SK-N-SH (cell line): ENCODE results near the gene CEACAM19.

Source experiments
- CHD2 ChIP-seq: fragments of 150-350 bp; IDR thresholded peaks from 2 replicates; pipeline ENCODE4 v1.6.1; 2018; ENCODE audit warnings: low read length; ENCODE audit not compliant: partially characterized antibody
- CTCF ChIP-seq: fragments of 200-600 bp; sonication (generic); IDR thresholded peaks from 2 replicates; pipeline ENCODE4 v1.6.1; 2017; ENCODE audit warnings: antibody characterized with exemption, mild to moderate bottlenecking, moderate library complexity
- EP300 ChIP-seq, 2 experiments: IDR thresholded peaks; 2 replicates each; pipeline versions ENCODE4 v1.4.0 to v1.6.1; 2012; ENCODE audit warnings: borderline replicate concordance in 1 of 2, low read depth in 1 of 2, low read length in 1 of 2
- GABPA ChIP-seq: IDR thresholded peaks from 2 replicates; pipeline ENCODE4 v1.4.0; 2012; ENCODE audit warnings: low read depth, mild to moderate bottlenecking
- GATA2 ChIP-seq: sonication (generic); formaldehyde crosslinking; IDR thresholded peaks from 2 replicates; pipeline ENCODE4 v1.5.0; 2020; ENCODE audit warnings: mild to moderate bottlenecking, missing genetic modification reagents
- MAX ChIP-seq: IDR thresholded peaks from 2 replicates; pipeline ENCODE4 v1.4.0; 2012; ENCODE audit warnings: low read depth
- PBX3 ChIP-seq: IDR thresholded peaks from 2 replicates; pipeline ENCODE4; 2012
- POLR2AphosphoS5 ChIP-seq: IDR thresholded peaks from 2 replicates; pipeline ENCODE4 v1.6.1; 2012; ENCODE audit warnings: low read depth, low read length
- RCOR1 ChIP-seq: fragments of 150-350 bp; IDR thresholded peaks from 2 replicates; pipeline ENCODE4 v1.6.1; 2017; ENCODE audit warnings: antibody characterized with exemption, low read length
- SMC3 ChIP-seq: IDR thresholded peaks from 2 replicates; pipeline ENCODE4 v1.6.1; 2012; ENCODE audit warnings: low read depth, low read length, improper control_type of control experiment
- USF2 ChIP-seq: fragments of 150-350 bp; IDR thresholded peaks from 2 replicates; pipeline ENCODE4 v1.6.1; 2017; ENCODE audit warnings: antibody characterized with exemption, low read length, low read depth, borderline replicate concordance

GRCh38 chr19:44626048-44626624, 45.1 kb upstream of the CEACAM19 start:
- TF ChIP-seq GATA2 (CRISPR knock-in tag) = no peak
- peak; percentile 75 for TF ChIP-seq PBX3
- TF ChIP-seq CTCF = no peak
- peak in 1 of 2 experiments; percentile 82; a peak in 2 of 4 replicates for TF ChIP-seq EP300 (IDR thresholded peaks at IDR 0.05; ENCODE audit: borderline replicate concordance in 1 of 2, low read depth in 1 of 2, low read length in 1 of 2)
- no peak for TF ChIP-seq GABPA
- peak; percentile 39 for TF ChIP-seq MAX
- no peak for TF ChIP-seq CHD2
- TF ChIP-seq POLR2AphosphoS5 = peak; percentile 81; the same call in 1 of the 2 replicates
- TF ChIP-seq RCOR1 = no peak
- no peak for TF ChIP-seq USF2
- no peak for TF ChIP-seq SMC3
